KOPT-K1 (cell line): Measurements from ENCODE around the gene LMAN2.
"Not testable (repeated sequence)": the region's sequence is repeated elsewhere in the genome, so short reads cannot be mapped to it uniquely, and the experiment has no call there.

Experiments
- H3K27ac ChIP-seq: fragments of 200-600 bp; sonication (generic); 2 replicates; pipeline ENCODE4 v1.5.1; 2016; ENCODE audit warnings: antibody characterized with exemption, mild to moderate bottlenecking, low read depth, low read length; ENCODE audit not compliant: poor library complexity, severe bottlenecking
- H3K36me3 ChIP-seq: fragments of 200-600 bp; sonication (generic); 2 replicates; pipeline ENCODE4 v1.5.1; 2017; ENCODE audit warnings: antibody characterized with exemption, mild to moderate bottlenecking, low read length, moderate library complexity; ENCODE audit not compliant: insufficient read depth
- H3K9me3 ChIP-seq: fragments of 200-600 bp; sonication (generic); 2 replicates; pipeline ENCODE4 v1.5.1; 2017; ENCODE audit warnings: antibody characterized with exemption, low read length, mild to moderate bottlenecking; ENCODE audit not compliant: insufficient read depth, poor library complexity, severe bottlenecking

Gene LMAN2

DNA sequence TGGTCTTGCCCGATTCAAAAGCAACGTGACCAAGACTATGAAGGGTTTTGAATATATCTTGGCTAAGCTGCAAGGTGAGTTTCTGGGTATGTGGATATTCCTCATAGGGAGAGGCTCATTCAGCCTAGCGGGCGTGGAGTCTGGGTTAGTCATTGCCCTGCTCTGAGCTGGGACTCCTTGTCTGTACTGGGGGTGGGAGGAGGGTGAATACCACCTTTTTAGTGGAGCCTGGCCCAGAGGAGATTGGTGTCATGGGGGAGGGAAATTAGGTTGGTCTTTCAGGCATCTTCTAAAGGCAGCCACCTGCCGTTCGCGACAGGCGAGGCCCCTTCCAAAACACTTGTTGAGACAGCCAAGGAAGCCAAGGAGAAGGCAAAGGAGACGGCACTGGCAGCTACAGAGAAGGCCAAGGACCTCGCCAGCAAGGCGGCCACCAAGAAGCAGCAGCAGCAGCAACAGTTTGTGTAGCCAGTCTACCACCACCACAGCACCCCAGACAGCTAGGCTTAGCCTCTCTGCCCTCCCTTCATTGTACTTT, 45.3 kb downstream of the LMAN2 start:
- not testable (repeated sequence) for H3K9me3 ChIP-seq, H3K27ac ChIP-seq
- peaks cover 65% of the 10 kb centered on the region for H3K36me3 ChIP-seq

GRCh38 chr5:177304392-177305119, 46.9 kb downstream of the LMAN2 start:
- no peaks in the 10 kb centered on the region for H3K9me3 ChIP-seq
- peaks cover 61% of the 10 kb centered on the region for H3K36me3 ChIP-seq
- peak overlapping the region; percentile 85 for H3K27ac ChIP-seq

- H3K27ac ChIP-seq, result peak overlapping the region; percentile 85
- H3K36me3 ChIP-seq, result peaks cover 61% of the 10 kb centered on the region
- H3K9me3 ChIP-seq, result no peaks in the 10 kb centered on the region
Measured at GRCh38 chr5:177303925-177304391, 47.5 kb downstream of the LMAN2 start.

- Histone ChIP-seq H3K36me3 (peaks cover 60% of the 10 kb centered on the region), H3K27ac (peak within 1 kb of the TSS; percentile 85)
Measured at GRCh38 chr5:177303121-177303924, 48.1 kb downstream of the LMAN2 start, which contains the start of the genes PRELID1 and RAB24. PRELID1 (plus strand) TSS chr5:177303799; CDS start chr5:177303986, 187 bp downstream. RAB24 (minus strand) TSS chr5:177303719; CDS start chr5:177303288, 431 bp downstream.

GRCh38 chr5:177302354-177303110, 48.9 kb downstream of the LMAN2 start:
- Histone ChIP-seq H3K27ac (peak overlapping the region; percentile 85), H3K36me3 (peaks cover 58% of the 10 kb centered on the region), H3K9me3 (no peaks in the 10 kb centered on the region)

More at GRCh38 chr5:177303121-177303924, 48.1 kb downstream of the LMAN2 start, which contains the start of the genes PRELID1 and RAB24:
- no peaks in the 10 kb centered on the region for H3K9me3 ChIP-seq

- Histone ChIP-seq H3K27ac (no peak overlapping the region), H3K36me3 (peaks cover 56% of the 10 kb centered on the region), H3K9me3 (no peaks in the 10 kb centered on the region)
Measured at GRCh38 chr5:177301503-177302165, 49.8 kb downstream of the LMAN2 start.

- Histone ChIP-seq H3K9me3 (no peaks in the 10 kb centered on the region), H3K27ac (peak overlapping the region; percentile 68), H3K36me3 (peaks cover 56% of the 10 kb centered on the region)
Measured at GRCh38 chr5:177300951-177301350, 50.5 kb downstream of the LMAN2 start.

DNA sequence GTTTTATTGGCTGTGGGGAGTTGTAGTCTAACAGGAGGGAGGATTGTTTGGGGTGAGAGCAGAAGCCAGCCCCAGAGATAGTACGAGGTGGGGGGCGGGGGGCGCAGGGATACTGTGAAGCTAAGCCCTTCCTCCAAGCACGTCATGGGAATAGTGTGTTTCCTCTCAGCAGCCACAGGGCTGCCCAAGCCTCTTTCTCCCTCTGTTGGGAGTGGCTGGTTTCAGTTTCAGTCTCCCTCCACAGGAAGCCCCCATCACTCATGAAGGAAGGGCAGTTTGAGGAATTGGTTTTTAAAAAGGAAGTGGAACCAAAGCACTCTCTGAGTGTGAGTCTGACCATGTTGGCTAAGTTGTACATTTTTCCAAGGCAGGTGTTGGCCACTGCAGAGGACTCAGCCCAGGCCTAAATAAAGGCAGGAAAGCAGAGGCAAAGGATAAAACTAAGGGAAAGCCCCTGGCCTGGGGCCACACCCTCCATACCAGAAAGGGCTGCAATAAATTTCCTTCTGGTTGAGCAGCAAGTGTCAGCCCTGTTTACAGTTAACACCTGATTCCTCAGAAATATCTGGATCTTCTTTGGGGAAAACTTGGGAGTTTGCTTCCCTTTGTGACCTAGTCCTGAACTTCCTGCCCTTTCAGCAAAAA, 51.1 kb downstream of the LMAN2 start:
- Histone ChIP-seq H3K9me3 (no peaks in the 10 kb centered on the region), H3K27ac (peak overlapping the region; percentile 68), H3K36me3 (peaks cover 56% of the 10 kb centered on the region)

- no peaks in the 10 kb centered on the region for H3K9me3 ChIP-seq
- H3K36me3 ChIP-seq, result peaks cover 62% of the 10 kb centered on the region
- H3K27ac ChIP-seq, result peak overlapping the region; percentile 68
Measured at GRCh38 chr5:177299697-177300096, 51.8 kb downstream of the LMAN2 start.

DNA sequence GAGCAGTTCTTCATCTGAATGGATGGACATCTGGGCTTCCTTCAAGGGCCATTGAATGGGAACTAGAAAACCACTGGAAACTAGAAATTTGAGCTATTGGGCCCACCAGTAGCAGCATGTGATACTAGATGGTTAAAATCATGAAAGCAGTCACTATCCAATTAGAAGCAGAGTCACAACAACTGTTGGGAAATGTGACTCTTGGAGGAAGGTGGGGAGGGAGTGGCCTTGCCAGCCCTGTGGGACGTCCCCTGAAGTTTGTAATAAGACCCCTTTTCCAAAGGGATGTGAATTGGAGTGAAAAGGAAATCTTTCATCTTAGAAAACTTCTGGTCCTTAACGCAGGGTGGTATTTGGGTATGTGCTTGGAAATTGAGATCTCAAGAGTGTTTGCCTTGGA, 53.5 kb downstream of the LMAN2 start:
- no peaks in the 10 kb centered on the region for H3K9me3 ChIP-seq
- no peak overlapping the region for H3K27ac ChIP-seq

GRCh38 chr5:177296581-177296980, 54.9 kb downstream of the LMAN2 start:
- Histone ChIP-seq H3K9me3 (no peaks in the 10 kb centered on the region), H3K36me3 (peaks cover 87% of the 10 kb centered on the region), H3K27ac (peak overlapping the region; percentile 26)

More for the DNA sequence above, 53.5 kb downstream of the LMAN2 start:
- peaks cover 80% of the 10 kb centered on the region for H3K36me3 ChIP-seq

DNA sequence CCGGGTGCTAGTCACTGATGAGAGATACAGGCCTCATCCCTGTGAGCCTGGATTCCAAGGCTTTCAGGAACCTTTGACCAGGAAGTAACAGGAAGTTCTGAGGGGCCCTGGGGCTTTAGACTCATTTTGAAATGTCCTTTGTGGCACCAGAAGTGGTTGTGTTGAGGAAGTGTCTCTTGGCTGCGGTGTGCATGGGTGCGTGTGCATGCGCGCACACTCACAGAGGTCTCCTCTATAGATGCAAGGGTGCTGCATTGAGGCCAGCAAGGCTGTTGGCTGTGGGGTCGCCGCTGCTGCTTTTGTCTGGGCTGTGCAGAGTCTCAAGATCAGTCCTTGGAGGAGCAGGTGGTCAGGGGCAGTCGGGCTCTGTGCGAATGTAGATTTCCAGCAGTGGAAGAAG, 55.5 kb downstream of the LMAN2 start:
- Histone ChIP-seq H3K36me3 (peaks cover 87% of the 10 kb centered on the region), H3K27ac (peak overlapping the region; percentile 26), H3K9me3 (no peaks in the 10 kb centered on the region)

DNA sequence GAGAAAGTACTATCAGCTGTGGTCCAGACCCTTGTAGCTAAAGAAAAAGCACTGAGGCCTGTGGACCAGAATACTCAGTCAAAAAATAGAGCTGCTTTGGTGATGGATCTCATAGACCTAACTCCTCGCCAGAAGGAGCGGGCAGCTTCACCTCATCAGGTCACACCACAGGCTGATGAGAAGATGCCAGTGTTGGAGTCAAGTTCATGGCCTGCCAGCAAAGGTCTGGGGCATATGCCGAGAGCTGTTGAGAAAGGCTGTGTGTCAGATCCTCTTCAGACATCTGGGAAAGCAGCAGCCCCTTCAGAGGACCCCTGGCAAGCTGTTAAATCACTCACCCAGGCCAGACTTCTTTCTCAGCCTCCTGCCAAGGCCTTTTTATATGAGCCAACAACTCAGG, 56.8 kb downstream of the LMAN2 start:
- peaks cover 95% of the 10 kb centered on the region for H3K36me3 ChIP-seq
- H3K27ac ChIP-seq, result no peak overlapping the region
- H3K9me3 ChIP-seq, result no peaks in the 10 kb centered on the region
